AG10803 (cell line): ENCODE data around the gene PBRM1.

Experiments used
- DNase-seq: peaks from one replicate; pipeline ENCODE4 v3.0.0; 2010; ENCODE audit warnings: low read depth
- H3K4me3 ChIP-seq: 2 replicates; pipeline ENCODE4 v1.5.1; 2011; ENCODE audit warnings: mild to moderate bottlenecking, low read length, control low read depth
- CTCF ChIP-seq: conservative IDR thresholded peaks from 2 replicates; pipeline ENCODE4 v1.5.1; 2011; ENCODE audit warnings: mild to moderate bottlenecking, low read length, control low read depth, inconsistent platforms

PBRM1 gene

GRCh38 chr3:52536369-52537164 lies 149.1 kb downstream of the PBRM1 start, which contains the start of gene UQCC5:
Gene UQCC5, plus strand, starts transcription at chr3:52536605. Its CDS starts 151 bp downstream, at chr3:52536756.
- peak within 1 kb of the TSS; percentile 88 for H3K4me3 ChIP-seq
- no peak for TF ChIP-seq CTCF
- peak; percentile 98 for DNase-seq

GRCh38 chr3:52536112-52536368 lies 149.7 kb downstream of the PBRM1 start:
- peak overlapping the region; percentile 15 for H3K4me3 ChIP-seq
- DNase-seq = no peak
- TF ChIP-seq CTCF = no peak

GRCh38 chr3:52535411-52536111 lies 150.2 kb downstream of the PBRM1 start:
- no peak overlapping the region; the same call in 1 of the 2 replicates for H3K4me3 ChIP-seq
- no peak for TF ChIP-seq CTCF
- no peak for DNase-seq

GRCh38 chr3:52534281-52535183 lies 151.2 kb downstream of the PBRM1 start:
- peak overlapping the region; percentile 65 for H3K4me3 ChIP-seq
- no peak for TF ChIP-seq CTCF
- DNase-seq = peak; percentile 18

- TF ChIP-seq CTCF = no peak; the same call in 1 of the 2 replicates
- H3K4me3 ChIP-seq = peak within 1 kb of the TSS; percentile 66
- DNase-seq = peak; percentile 64
Observed at GRCh38 chr3:52533623-52534280, 152.0 kb downstream of the PBRM1 start, which contains the start of gene NT5DC2. Gene NT5DC2, minus strand, starts transcription at chr3:52533857. Its CDS starts 120 bp downstream, at chr3:52533737.

GRCh38 chr3:52532838-52533622 lies 152.7 kb downstream of the PBRM1 start:
- no peak for TF ChIP-seq CTCF
- DNase-seq = no peak
- peak overlapping the region; percentile 66 for H3K4me3 ChIP-seq
